Limb (tissue), 2 donors: ENCODE measurements around the gene NUF2.
"Not testable (repeated sequence)": the region's sequence is repeated elsewhere in the genome, so short reads cannot be mapped to it uniquely, and the experiment has no call there.

Source experiments
- DNase-seq, 2 donors: peaks; one replicate each; pipeline ENCODE4 v3.0.0-alpha.2; 2016; ENCODE audit errors: extremely low spot score in 2 of 2

NUF2 gene

GRCh38 chr1:163331116-163331515 is 9.4 kb downstream of the NUF2 start:
- DNase-seq = no peak

- DNase-seq = no peak
Observed at GRCh38 chr1:163335216-163335615, 13.5 kb downstream of the NUF2 start.

- DNase-seq = no peak
Observed at GRCh38 chr1:163337631-163338030, 15.9 kb downstream of the NUF2 start.

GRCh38 chr1:163346326-163346870 is 24.6 kb downstream of the NUF2 start:
- no peak for DNase-seq

- DNase-seq = no peak
Observed at GRCh38 chr1:163347106-163347505, 25.4 kb downstream of the NUF2 start.

- no peak for DNase-seq
Observed at GRCh38 chr1:163351912-163352311, 30.2 kb downstream of the NUF2 start.

- no peak for DNase-seq
Observed at GRCh38 chr1:163357378-163357777, 35.6 kb downstream of the NUF2 start.

- DNase-seq = not testable (repeated sequence)
Observed at GRCh38 chr1:163358172-163358571, 36.4 kb downstream of the NUF2 start.

- DNase-seq = peak in 1 of 2 donors; percentile 9
Observed at GRCh38 chr1:163361123-163361934, 39.6 kb downstream of the NUF2 start.

GRCh38 chr1:163365186-163365585 is 43.4 kb downstream of the NUF2 start:
- no peak for DNase-seq

- no peak for DNase-seq
Observed at GRCh38 chr1:163366555-163366954, 44.8 kb downstream of the NUF2 start.

GRCh38 chr1:163367721-163368120 is 46.0 kb downstream of the NUF2 start:
- no peak for DNase-seq

- no peak for DNase-seq
Observed at GRCh38 chr1:163372576-163372975, 50.8 kb downstream of the NUF2 start.

GRCh38 chr1:163378554-163378953 is 56.8 kb downstream of the NUF2 start:
- no peak for DNase-seq

GRCh38 chr1:163379801-163380200 is 58.0 kb downstream of the NUF2 start:
- no peak for DNase-seq

- no peak for DNase-seq
Observed at GRCh38 chr1:163381487-163382184, 59.9 kb downstream of the NUF2 start.

- no peak for DNase-seq
Observed at GRCh38 chr1:163382395-163382794, 60.6 kb downstream of the NUF2 start.

- DNase-seq = no peak
Observed at GRCh38 chr1:163387146-163387545, 65.4 kb downstream of the NUF2 start.

GRCh38 chr1:163388970-163389369 is 67.2 kb downstream of the NUF2 start:
- DNase-seq = no peak

- no peak for DNase-seq
Observed at GRCh38 chr1:163395790-163396189, 74.0 kb downstream of the NUF2 start.

GRCh38 chr1:163397451-163398200 is 75.9 kb downstream of the NUF2 start:
- no peak for DNase-seq

- DNase-seq = no peak
Observed at GRCh38 chr1:163399001-163399400, 77.2 kb downstream of the NUF2 start.
